Pancreas (tissue), 10 donors: ENCODE data around the gene CAT. TPM values are rescaled to one million over a fixed set of nuclear protein-coding genes. Genes with fewer than 3 reads are reported as not detected.
A peak's percentile ranks its signal among the peaks of the same experiment; 100 is the strongest.

Experiments used
- ATAC-seq, 4 donors: fragments of 200-7000 bp; cut with Tn5 transposase; one replicate each; pipeline versions ENCODE4 v1.8.0 to v1.9.1; 2020; ENCODE audit warnings: mild to moderate bottlenecking in 4 of 4, moderate library complexity in 4 of 4
- DNase-seq, 6 donors: peaks; one replicate each; pipeline ENCODE4 v3.0.0-alpha.2; 2020
- FAIRE-seq: peaks from 2 replicates; lab custom pipeline; 2012; peaks lifted over from hg19 to GRCh38; lab: Jason Lieb, UNC
- H3K27ac ChIP-seq, 4 donors: fragments of 200-600 bp; sonication (generic); 1 replicate in 3 of 4; 2 replicates in 1 of 4; pipeline versions ENCODE4 v1.5.0 to v1.8.0; 2020
- H3K27me3 ChIP-seq, 4 donors: fragments of 200-600 bp; one replicate each; pipeline ENCODE4 v1.8.0; 2021
- H3K36me3 ChIP-seq, 3 donors: fragments of 200-600 bp; sonication (generic) in 1 of 3; one replicate each; pipeline versions ENCODE4 v1.5.0 to v1.8.0; 2020 to 2021
- H3K4me1 ChIP-seq, 3 donors: fragments of 200-600 bp; one replicate each; pipeline ENCODE4 v1.8.0; 2021
- H3K4me3 ChIP-seq, 4 donors: fragments of 200-600 bp; sonication (generic) in 2 of 4; one replicate each; pipeline versions ENCODE4 v1.5.0 to v1.8.0; 2020 to 2021
- H3K9me3 ChIP-seq, 4 donors: fragments of 200-600 bp; one replicate each; pipeline ENCODE4 v1.8.0; 2021
- CTCF ChIP-seq, 4 donors: fragments of 200-600 bp; sonication (generic) in 3 of 4; IDR thresholded peaks; one replicate each; pipeline versions ENCODE4 v1.5.0 to v1.8.0; 2021; ENCODE audit warnings: antibody characterized with exemption in 4 of 4
- WGBS, 2 donors: extraction: QIAGEN DNeasy Blood & Tissue Kit; methylation state at CpG; one replicate each; pipeline ENCODE4 v1.1.7; 2013; 5-methylcytosine and 5-hydroxymethylcytosine counted together
- intact Hi-C, 3 donors: fragments of 100-400 bp; cut with DNase I; formaldehyde crosslinking; loops; one replicate each; pipeline versions ENCODE4 v1.11.1 to v1.14.2; 2022
- polyA plus RNA-seq, 2 donors: library from polyadenylated mRNA; stranded (reverse); fragments of 200-250 nt; gene quantifications; one replicate each; pipeline ENCODE4 v1.2.3, GENCODE V29; 2013
- total RNA-seq, 6 donors: library from RNA; stranded (reverse); fragmentation: NEBNext Ultra II Directional in 4 of 6; extraction: Animal tissue kit (Norgen Biotek cat#: 25700) in 4 of 6; gene quantifications; one replicate each; pipeline versions ENCODE4 v1.2.1 to v1.2.4, GENCODE V29; 2021 to 2023
- donor health status: healthy with polysubstance abuse.
- donor health status: DM: no; HTN: no; CAD: no; lungs with moderate emphysema.
- donor health status: DM: no; HTN: no; CAD: no.
- donor health status: control.
- donor health status: control.
- donor health status: Bipolar disorder and iron deficiency.
- donor health status: DM: yes; HTN: yes; CAD: no.
- donor health status: DM: no; HTN: no; CAD: no.
- donor health status: DM: no; HTN: no; CAD: no.
- donor health status: DM: yes; HTN: yes; CAD: no.

The CAT gene
- total and polyA plus RNA-seq, 8 donors, result 26.6 to 53.5 (median 46.2) TPM

DNA sequence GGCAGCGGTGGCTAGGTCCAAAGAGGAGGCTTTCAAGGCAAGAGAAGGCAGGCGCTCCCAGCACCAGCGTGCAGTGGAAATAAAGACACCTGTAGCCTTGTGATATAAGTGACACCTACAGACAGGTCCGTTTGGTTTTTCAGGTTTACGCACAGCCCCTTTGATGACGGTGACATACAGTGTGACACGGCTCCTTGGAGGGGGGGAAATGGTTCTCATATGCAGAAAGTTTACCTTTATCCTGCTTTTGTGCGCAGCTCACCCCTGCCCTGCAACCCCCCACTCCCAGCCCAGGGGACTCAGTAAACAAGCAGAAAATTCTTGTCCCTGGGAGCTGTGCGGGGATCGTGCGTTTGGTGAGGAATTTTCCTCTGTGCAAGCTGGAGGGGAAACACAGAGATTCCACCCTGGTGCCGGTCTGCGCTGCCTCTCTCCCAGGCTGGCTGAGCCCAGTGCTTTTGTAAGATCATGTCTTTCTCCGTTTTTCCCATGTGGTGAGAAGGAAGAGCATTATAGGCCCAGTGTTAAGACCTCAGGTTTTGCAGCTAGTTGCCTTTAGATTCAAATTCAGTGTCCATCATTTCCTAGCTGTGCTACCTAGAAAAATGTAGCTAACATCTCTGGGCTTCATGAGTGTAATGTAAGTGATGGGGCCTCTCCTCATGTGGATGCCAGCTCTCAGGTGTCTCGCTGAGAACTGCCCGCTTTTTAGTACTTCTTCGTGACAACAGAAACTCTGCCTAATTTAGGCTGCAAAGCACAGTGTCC lies 75.1 kb downstream of the CAT start, which contains the start of gene ELF5:
Gene ELF5, minus strand, starts transcription at position 113 of the 768 bp plus-strand sequence. CDS start 8,045 bp downstream, outside the sequence.
- ATAC-seq, result peak; percentile 19 to 73 (median 50)
- no peak for FAIRE-seq
- no peak within 1 kb of the TSS for H3K27ac ChIP-seq

GRCh38 chr11:34514597-34514996 lies 75.9 kb downstream of the CAT start:
- FAIRE-seq (no peak), DNase-seq (no peak)

More for the DNA sequence above, 75.1 kb downstream of the CAT start, which contains the start of gene ELF5:
- H3K27me3 ChIP-seq, result no peaks in the 10 kb centered on the region
- no peaks in the 10 kb centered on the region for H3K4me1 ChIP-seq
- no peak for DNase-seq
- intact Hi-C loops, result no loop called here
- TF ChIP-seq CTCF (IDR thresholded peaks at IDR 0.05), result no peak
- 59 to 60% methylated on average over 17 of the region's 17 CpGs for WGBS, 2 donors
- no peaks in the 10 kb centered on the region for H3K36me3 ChIP-seq
- no peaks in the 10 kb centered on the region for H3K9me3 ChIP-seq
- no peak within 1 kb of the TSS for H3K4me3 ChIP-seq

GRCh38 chr11:34516247-34517040 lies 77.7 kb downstream of the CAT start:
- no peaks in the 10 kb centered on the region for H3K4me1 ChIP-seq
- intact Hi-C loops, result no loop called here
- DNase-seq (no peak), ATAC-seq (no peak), FAIRE-seq (no peak)
- no peaks in the 10 kb centered on the region for H3K36me3 ChIP-seq
- no peaks in the 10 kb centered on the region for H3K9me3 ChIP-seq
- no peak for TF ChIP-seq CTCF (IDR thresholded peaks at IDR 0.05)
- 86 to 93% methylated on average over 6 of the region's 6 CpGs for WGBS, 2 donors
- no peaks in the 10 kb centered on the region for H3K27me3 ChIP-seq
- H3K27ac ChIP-seq, result no peak overlapping the region
- no peak overlapping the region for H3K4me3 ChIP-seq

More at GRCh38 chr11:34514597-34514996, 75.9 kb downstream of the CAT start:
- no peaks in the 10 kb centered on the region for H3K36me3 ChIP-seq
- intact Hi-C loops, result no loop called here
- no peaks in the 10 kb centered on the region for H3K4me1 ChIP-seq
- H3K4me3 ChIP-seq, result no peak overlapping the region
- no peak for ATAC-seq
- H3K9me3 ChIP-seq, result no peaks in the 10 kb centered on the region
- no peaks in the 10 kb centered on the region for H3K27me3 ChIP-seq
- H3K27ac ChIP-seq, result no peak overlapping the region
- no peak for TF ChIP-seq CTCF (IDR thresholded peaks at IDR 0.05)
- WGBS, 2 donors, result 91% methylated on average over 7 of the region's 7 CpGs

GRCh38 chr11:34519595-34520235 lies 81.0 kb downstream of the CAT start:
- Histone ChIP-seq H3K27ac (no peak overlapping the region), H3K9me3 (no peaks in the 10 kb centered on the region), H3K4me3 (no peak overlapping the region), H3K36me3 (no peaks in the 10 kb centered on the region), H3K27me3 (no peaks in the 10 kb centered on the region), H3K4me1 (no peaks in the 10 kb centered on the region)
- intact Hi-C loops, result no loop called here
- TF ChIP-seq CTCF (IDR thresholded peaks at IDR 0.05), result no peak
- FAIRE-seq (no peak), ATAC-seq (no peak), DNase-seq (no peak)
- 90 to 93% methylated on average over 2 of the region's 2 CpGs for WGBS, 2 donors
